Activated effector memory CD4-positive, alpha-beta T cell treated with anti-CD3 and anti-CD28 coated beads, Interleukin-2, amount 50 U/mL, for 16 hours (primary cell): Measurements from ENCODE around the gene ITPRID2.

Experiments
- DNase-seq: peaks from one replicate; pipeline ENCODE4 v3.0.0-alpha.2; 2020

Gene ITPRID2

GRCh38 chr2:181882246-181883020, 9.1 kb upstream of the ITPRID2 start:
- no peak for DNase-seq

GRCh38 chr2:181884601-181885000, 6.9 kb upstream of the ITPRID2 start:
- no peak for DNase-seq

GRCh38 chr2:181885096-181885495, 6.4 kb upstream of the ITPRID2 start:
- DNase-seq, result no peak

- no peak for DNase-seq
Observed at GRCh38 chr2:181886192-181886591, 5.3 kb upstream of the ITPRID2 start.

GRCh38 chr2:181887045-181887444, 4.5 kb upstream of the ITPRID2 start:
- no peak for DNase-seq

- no peak for DNase-seq
Observed at GRCh38 chr2:181889776-181890175, 1.8 kb upstream of the ITPRID2 start.

GRCh38 chr2:181890271-181890670, 1.3 kb upstream of the ITPRID2 start:
- no peak for DNase-seq

GRCh38 chr2:181891966-181892798, 652 bp downstream of the ITPRID2 start:
- DNase-seq, result peak; percentile 84

- no peak for DNase-seq
Observed at GRCh38 chr2:181892799-181893435, 1.4 kb downstream of the ITPRID2 start.

- no peak for DNase-seq
Observed at GRCh38 chr2:181894381-181894780, 2.9 kb downstream of the ITPRID2 start.

- no peak for DNase-seq
Observed at GRCh38 chr2:181895818-181896217, 4.3 kb downstream of the ITPRID2 start.

- DNase-seq, result no peak
Observed at GRCh38 chr2:181896286-181896685, 4.8 kb downstream of the ITPRID2 start.

GRCh38 chr2:181900007-181900651, 8.6 kb downstream of the ITPRID2 start:
- no peak for DNase-seq

- DNase-seq, result no peak
Observed at GRCh38 chr2:181902625-181903024, 11.1 kb downstream of the ITPRID2 start.

GRCh38 chr2:181904022-181904632, 12.6 kb downstream of the ITPRID2 start:
- DNase-seq, result no peak

- no peak for DNase-seq
Observed at GRCh38 chr2:181907057-181907456, 15.5 kb downstream of the ITPRID2 start.

GRCh38 chr2:181907635-181908034, 16.1 kb downstream of the ITPRID2 start:
- DNase-seq, result no peak

- no peak for DNase-seq
Observed at GRCh38 chr2:181910028-181910831, 18.7 kb downstream of the ITPRID2 start.

GRCh38 chr2:181911830-181912229, 20.3 kb downstream of the ITPRID2 start:
- DNase-seq, result no peak

GRCh38 chr2:181915102-181915501, 23.6 kb downstream of the ITPRID2 start:
- no peak for DNase-seq
